Type B pancreatic cell (in vitro differentiated cells): Measurements from ENCODE around the gene NEURL1. TPM values are rescaled to one million over a fixed set of nuclear protein-coding genes. Genes with fewer than 3 reads are reported as not detected.
A peak's percentile ranks its signal among the peaks of the same experiment; 100 is the strongest.

Source experiments
- DNase-seq: peaks from one replicate; pipeline ENCODE4 v3.0.0; 2021; ENCODE audit warnings: mixed read lengths; ENCODE audit not compliant: unreplicated experiment; ENCODE audit errors: extremely low spot score
- H3K27ac Mint-ChIP-seq: 2 replicates; pipeline ENCODE4 v1.8.0; 2021; ENCODE audit warnings: mild to moderate bottlenecking, mixed read lengths
- H3K27me3 Mint-ChIP-seq: 2 replicates; pipeline ENCODE4 v1.8.0; 2021; ENCODE audit warnings: mixed read lengths
- H3K36me3 Mint-ChIP-seq: 2 replicates; pipeline ENCODE4 v1.8.0; 2021; ENCODE audit warnings: mixed read lengths
- H3K4me1 Mint-ChIP-seq: one replicate; pipeline ENCODE4 v1.8.0; 2021; ENCODE audit warnings: mixed read lengths; ENCODE audit not compliant: unreplicated experiment
- H3K4me3 Mint-ChIP-seq: 2 replicates; pipeline ENCODE4 v1.8.0; 2021; ENCODE audit warnings: mild to moderate bottlenecking, mixed read lengths
- H3K9me3 Mint-ChIP-seq: 2 replicates; pipeline ENCODE4 v1.8.0; 2021; ENCODE audit warnings: mixed read lengths
- long read RNA-seq: library from polyadenylated mRNA; unstranded; transcript quantifications from one replicate; pipeline ENCODE4 v2.0.0, GENCODE V29; 2020
- total RNA-seq: library from RNA; stranded (reverse); gene quantifications from 2 replicates; pipeline ENCODE4 v1.2.1, GENCODE V29; 2021; ENCODE audit warnings: low replicate concordance
- TF ChIP-seq, protein P1 (sequence below): fragments of 200-600 bp; sonication (generic); conservative IDR thresholded peaks from 2 replicates; pipeline ENCODE4 v1.5.0; 2021; ENCODE audit warnings: antibody characterized with exemption, mild to moderate bottlenecking

Gene NEURL1, protein sequence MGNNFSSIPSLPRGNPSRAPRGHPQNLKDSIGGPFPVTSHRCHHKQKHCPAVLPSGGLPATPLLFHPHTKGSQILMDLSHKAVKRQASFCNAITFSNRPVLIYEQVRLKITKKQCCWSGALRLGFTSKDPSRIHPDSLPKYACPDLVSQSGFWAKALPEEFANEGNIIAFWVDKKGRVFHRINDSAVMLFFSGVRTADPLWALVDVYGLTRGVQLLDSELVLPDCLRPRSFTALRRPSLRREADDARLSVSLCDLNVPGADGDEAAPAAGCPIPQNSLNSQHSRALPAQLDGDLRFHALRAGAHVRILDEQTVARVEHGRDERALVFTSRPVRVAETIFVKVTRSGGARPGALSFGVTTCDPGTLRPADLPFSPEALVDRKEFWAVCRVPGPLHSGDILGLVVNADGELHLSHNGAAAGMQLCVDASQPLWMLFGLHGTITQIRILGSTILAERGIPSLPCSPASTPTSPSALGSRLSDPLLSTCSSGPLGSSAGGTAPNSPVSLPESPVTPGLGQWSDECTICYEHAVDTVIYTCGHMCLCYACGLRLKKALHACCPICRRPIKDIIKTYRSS
- total RNA-seq, result 38.3 and 102 TPM in 2 replicates
- long read RNA-seq, full-length matches to known transcripts, result 11 of 32 reads
- long read RNA-seq, partial matches to known transcripts, result 7 of 32 reads
- long read RNA-seq, other reads (novel, unspliced or antisense), result 14 of 32 reads

GRCh38 chr10:103493362-103493915 is at the start of gene NEURL1:
Gene NEURL1 (plus strand): TSS chr10:103493705. CDS start chr10:103494388, 683 bp downstream.
- no peaks in the 10 kb centered on the region for H3K36me3 Mint-ChIP-seq
- peak within 1 kb of the TSS; percentile 89 for H3K27ac Mint-ChIP-seq
- no peak for DNase-seq
- peaks cover 48% of the 10 kb centered on the region for H3K27me3 Mint-ChIP-seq
- peaks cover 17% of the 10 kb centered on the region for H3K4me1 Mint-ChIP-seq
- peak within 1 kb of the TSS; percentile 92 for H3K4me3 Mint-ChIP-seq
- no peaks in the 10 kb centered on the region for H3K9me3 Mint-ChIP-seq
- TF ChIP-seq, protein P1, sequence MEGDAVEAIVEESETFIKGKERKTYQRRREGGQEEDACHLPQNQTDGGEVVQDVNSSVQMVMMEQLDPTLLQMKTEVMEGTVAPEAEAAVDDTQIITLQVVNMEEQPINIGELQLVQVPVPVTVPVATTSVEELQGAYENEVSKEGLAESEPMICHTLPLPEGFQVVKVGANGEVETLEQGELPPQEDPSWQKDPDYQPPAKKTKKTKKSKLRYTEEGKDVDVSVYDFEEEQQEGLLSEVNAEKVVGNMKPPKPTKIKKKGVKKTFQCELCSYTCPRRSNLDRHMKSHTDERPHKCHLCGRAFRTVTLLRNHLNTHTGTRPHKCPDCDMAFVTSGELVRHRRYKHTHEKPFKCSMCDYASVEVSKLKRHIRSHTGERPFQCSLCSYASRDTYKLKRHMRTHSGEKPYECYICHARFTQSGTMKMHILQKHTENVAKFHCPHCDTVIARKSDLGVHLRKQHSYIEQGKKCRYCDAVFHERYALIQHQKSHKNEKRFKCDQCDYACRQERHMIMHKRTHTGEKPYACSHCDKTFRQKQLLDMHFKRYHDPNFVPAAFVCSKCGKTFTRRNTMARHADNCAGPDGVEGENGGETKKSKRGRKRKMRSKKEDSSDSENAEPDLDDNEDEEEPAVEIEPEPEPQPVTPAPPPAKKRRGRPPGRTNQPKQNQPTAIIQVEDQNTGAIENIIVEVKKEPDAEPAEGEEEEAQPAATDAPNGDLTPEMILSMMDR, result no peak

DNA sequence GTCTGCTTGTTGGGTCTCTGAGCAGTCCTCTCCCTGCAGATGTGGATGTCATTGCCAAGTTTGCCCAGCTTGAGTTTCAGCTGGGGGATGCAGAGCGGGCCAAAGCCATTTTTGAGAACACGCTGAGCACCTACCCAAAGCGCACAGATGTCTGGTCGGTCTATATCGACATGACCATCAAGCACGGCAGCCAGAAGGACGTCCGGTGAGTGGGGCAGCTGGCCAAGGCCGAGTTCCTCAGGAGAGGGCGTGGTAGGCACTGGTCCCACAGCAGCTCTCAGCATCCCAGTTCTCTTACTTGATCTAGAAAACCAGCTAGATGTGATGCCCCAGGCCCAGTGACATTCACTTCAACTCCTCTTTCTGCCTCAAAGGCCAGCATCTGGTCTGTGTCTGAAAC is 49.0 kb upstream of the NEURL1 start:
- no peaks in the 10 kb centered on the region for H3K4me1 Mint-ChIP-seq

DNA sequence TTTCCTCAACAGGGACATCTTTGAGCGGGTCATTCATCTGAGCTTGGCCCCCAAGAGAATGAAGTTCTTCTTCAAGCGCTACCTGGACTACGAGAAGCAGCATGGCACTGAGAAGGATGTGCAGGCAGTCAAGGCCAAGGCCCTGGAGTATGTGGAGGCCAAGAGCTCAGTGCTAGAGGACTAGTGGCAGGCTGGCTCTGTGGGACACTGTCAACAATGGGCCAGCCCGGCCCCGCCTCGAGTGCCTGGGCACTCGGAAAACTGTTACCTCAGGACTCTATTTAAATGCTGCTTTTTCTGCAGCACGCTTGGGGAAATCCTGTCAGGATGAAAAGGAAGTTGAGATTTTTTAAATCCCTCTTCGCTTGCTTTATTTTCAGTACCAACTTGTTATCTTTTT is 48.1 kb upstream of the NEURL1 start:
- no peaks in the 10 kb centered on the region for H3K27me3 Mint-ChIP-seq
- TF ChIP-seq, protein P1, result no peak
- DNase-seq, result no peak
- peaks cover 21% of the 10 kb centered on the region for H3K36me3 Mint-ChIP-seq
- H3K4me3 Mint-ChIP-seq, result no peak overlapping the region
- no peaks in the 10 kb centered on the region for H3K4me1 Mint-ChIP-seq
- no peak overlapping the region for H3K27ac Mint-ChIP-seq
- H3K9me3 Mint-ChIP-seq, result no peaks in the 10 kb centered on the region

More for the DNA sequence above, 49.0 kb upstream of the NEURL1 start:
- Mint-ChIP-seq H3K9me3 (no peaks in the 10 kb centered on the region), H3K27me3 (no peaks in the 10 kb centered on the region), H3K36me3 (peaks cover 27% of the 10 kb centered on the region), H3K4me3 (no peak overlapping the region), H3K27ac (no peak overlapping the region)
- TF ChIP-seq, protein P1, result no peak
- DNase-seq, result no peak

- Mint-ChIP-seq H3K36me3 (peaks cover 21% of the 10 kb centered on the region), H3K27me3 (no peaks in the 10 kb centered on the region), H3K9me3 (no peaks in the 10 kb centered on the region), H3K27ac (no peak overlapping the region), H3K4me1 (no peaks in the 10 kb centered on the region), H3K4me3 (no peak overlapping the region)
- TF ChIP-seq, protein P1, result no peak
- DNase-seq, result no peak
Observed at GRCh38 chr10:103445767-103446567, 47.5 kb upstream of the NEURL1 start.

DNA sequence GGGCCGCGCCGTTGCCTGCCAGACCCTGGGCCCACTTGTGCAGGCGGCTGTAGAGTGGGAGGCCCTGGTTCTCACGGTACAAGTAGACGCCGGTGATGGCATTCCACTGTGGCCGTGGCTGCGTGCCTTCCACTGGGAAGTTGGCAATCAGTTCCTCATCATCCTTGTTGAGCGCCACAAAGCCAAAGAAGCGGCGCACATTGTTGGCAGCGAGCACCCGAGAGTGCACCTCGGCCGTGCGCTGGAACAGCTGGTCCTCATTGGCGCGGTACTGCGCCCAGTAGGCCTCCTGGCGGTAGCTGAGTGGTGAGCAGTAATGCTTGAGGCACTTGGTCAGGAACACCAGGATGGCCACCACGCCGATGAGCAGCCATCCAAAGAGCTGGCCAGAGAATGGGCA is 46.3 kb upstream of the NEURL1 start:
- H3K4me1 Mint-ChIP-seq, result no peaks in the 10 kb centered on the region
- H3K36me3 Mint-ChIP-seq, result peaks cover 21% of the 10 kb centered on the region
- TF ChIP-seq, protein P1, result no peak
- H3K4me3 Mint-ChIP-seq, result no peak overlapping the region
- no peak overlapping the region for H3K27ac Mint-ChIP-seq
- H3K9me3 Mint-ChIP-seq, result no peaks in the 10 kb centered on the region
- DNase-seq, result no peak
- H3K27me3 Mint-ChIP-seq, result no peaks in the 10 kb centered on the region
